K562 (cell line): ENCODE results near the gene ADIPOR2. TPM values are rescaled to one million over a fixed set of nuclear protein-coding genes. Genes with fewer than 3 reads are reported as not detected.

Source experiments
- BACH1 ChIP-seq: fragments of 200-800 bp; sonication (Bioruptor generic); IDR thresholded peaks from 2 replicates; pipeline ENCODE4 v1.6.1; 2016; ENCODE audit warnings: missing genetic modification characterization, missing compliant biosample characterization
- CTBP1 ChIP-seq: fragments of 450-650 bp; IDR thresholded peaks from 2 replicates; pipeline ENCODE4 v1.6.1; 2016; ENCODE audit warnings: borderline replicate concordance
- FOSL1 ChIP-seq: fragments of 200-800 bp; sonication (Bioruptor generic); conservative IDR thresholded peaks from 2 replicates; pipeline ENCODE4 v1.6.1; 2016; ENCODE audit warnings: missing genetic modification characterization, missing compliant biosample characterization
- NR0B1 ChIP-seq: fragments of 450-650 bp; IDR thresholded peaks from one replicate; pipeline ENCODE4 v1.6.1; 2018; ENCODE audit warnings: mild to moderate bottlenecking, moderate library complexity; ENCODE audit not compliant: partially characterized antibody
- TCF3 ChIP-seq: sonication (generic); formaldehyde crosslinking; IDR thresholded peaks from 2 replicates; pipeline ENCODE4 v1.4.0; 2020; ENCODE audit warnings: mild to moderate bottlenecking, missing genetic modification reagents
- YBX1 ChIP-seq: fragments of 450-650 bp; IDR thresholded peaks from 2 replicates; pipeline ENCODE4 v1.7.1; 2016; ENCODE audit warnings: mild to moderate bottlenecking
- ZNF584 ChIP-seq: fragments of 200-800 bp; sonication (Bioruptor generic); IDR thresholded peaks from 2 replicates; pipeline ENCODE4 v1.6.1; 2016; ENCODE audit warnings: low read depth, mild to moderate bottlenecking, missing genetic modification characterization, missing compliant biosample characterization
- ZNF77 ChIP-seq: fragments of 250-450 bp; sonication (Bioruptor Pico); IDR thresholded peaks from 2 replicates; pipeline ENCODE4 v1.5.0; 2020
- polyA plus RNA-seq, 8 experiments: library from polyadenylated mRNA; depleted of rRNA in 4 of 8; stranded (reverse) in 5 of 8; unstranded in 3 of 8; fragments of >200 nt; fragmentation: Nextera tagmentation in 2 of 8; fragmentation: Illumina TruSeq in 1 of 8; extraction: Ambion mirVana in 2 of 8; extraction: Trizol in 1 of 8; gene quantifications; 2 replicates each; pipeline versions ENCODE4 v1.2.1 to v1.2.3, GENCODE V29; 2011 to 2014; ENCODE audit warnings: inconsistent platforms in 1 of 8, missing spikeins in 1 of 8
- total RNA-seq, 7 experiments: library from RNA; depleted of rRNA in 6 of 7; stranded (reverse); fragments of >200 nt in 6 of 7; fragmentation: Illumina TruSeq in 2 of 7; extraction: Trizol in 2 of 7; gene quantifications; 2 replicates each; pipeline versions ENCODE4 v1.2.1 to v1.2.3, GENCODE V29; 2011 to 2021; ENCODE audit warnings: low replicate concordance in 1 of 7
- TF ChIP-seq, protein P1 (sequence below): fragments of 450-650 bp; IDR thresholded peaks from 2 replicates; pipeline ENCODE4 v1.7.0; 2016; ENCODE audit warnings: borderline replicate concordance

The ADIPOR2 gene
- total and polyA plus RNA-seq, 9 of the 15 experiments (the other 6 are each of a cell fraction or from before 2014, with no cell fraction given) = 10.9 to 63.5 (median 46.0) TPM

DNA sequence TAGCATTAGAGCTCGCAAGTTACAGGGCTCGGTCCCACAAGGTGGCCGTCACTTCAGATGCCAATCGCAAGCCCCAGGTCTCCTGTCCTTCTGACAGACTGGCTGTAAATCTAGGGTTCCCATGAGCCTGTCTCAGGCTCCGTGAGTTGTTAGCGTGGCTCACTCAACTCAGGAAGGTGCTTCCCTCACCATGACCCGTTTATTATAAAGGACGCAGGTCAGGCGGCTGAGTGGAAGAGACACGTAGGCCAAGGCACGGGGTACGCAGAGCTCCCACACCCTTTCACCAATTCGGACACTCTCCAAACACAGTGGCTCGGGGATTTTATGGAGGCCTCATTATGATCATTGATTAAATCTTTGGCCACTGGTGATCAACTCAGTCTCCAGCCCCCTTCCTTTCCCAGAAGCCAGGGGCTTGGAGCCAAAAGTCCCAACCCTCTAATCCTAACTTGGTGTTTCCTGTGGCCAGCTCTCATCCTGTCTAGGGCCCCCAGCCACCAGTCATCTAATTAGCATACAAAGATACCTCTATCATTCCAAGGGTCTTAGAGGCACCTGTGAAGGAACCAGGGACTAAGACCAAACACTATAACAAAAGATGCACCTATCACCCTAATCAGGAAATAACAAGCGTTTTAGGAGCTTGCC, 103.7 kb downstream of the ADIPOR2 start (continued):
- TF ChIP-seq, protein P1, sequence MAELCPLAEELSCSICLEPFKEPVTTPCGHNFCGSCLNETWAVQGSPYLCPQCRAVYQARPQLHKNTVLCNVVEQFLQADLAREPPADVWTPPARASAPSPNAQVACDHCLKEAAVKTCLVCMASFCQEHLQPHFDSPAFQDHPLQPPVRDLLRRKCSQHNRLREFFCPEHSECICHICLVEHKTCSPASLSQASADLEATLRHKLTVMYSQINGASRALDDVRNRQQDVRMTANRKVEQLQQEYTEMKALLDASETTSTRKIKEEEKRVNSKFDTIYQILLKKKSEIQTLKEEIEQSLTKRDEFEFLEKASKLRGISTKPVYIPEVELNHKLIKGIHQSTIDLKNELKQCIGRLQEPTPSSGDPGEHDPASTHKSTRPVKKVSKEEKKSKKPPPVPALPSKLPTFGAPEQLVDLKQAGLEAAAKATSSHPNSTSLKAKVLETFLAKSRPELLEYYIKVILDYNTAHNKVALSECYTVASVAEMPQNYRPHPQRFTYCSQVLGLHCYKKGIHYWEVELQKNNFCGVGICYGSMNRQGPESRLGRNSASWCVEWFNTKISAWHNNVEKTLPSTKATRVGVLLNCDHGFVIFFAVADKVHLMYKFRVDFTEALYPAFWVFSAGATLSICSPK = no peak
- TF ChIP-seq YBX1 (no peak), NR0B1 (no peak), FOSL1 (tag) (no peak), ZNF77 (CRISPR knock-in tag) (no peak), TCF3 (CRISPR knock-in tag) (no peak), ZNF584 (CRISPR knock-in tag) (no peak), CTBP1 (no peak), BACH1 (tag) (no peak)
